Keratinocyte (primary cell): ENCODE data around the gene RPGRIP1. TPM values are rescaled to one million over a fixed set of nuclear protein-coding genes. Genes with fewer than 3 reads are reported as not detected.

ENCODE experiments used
- DNase-seq: peaks from one replicate; pipeline ENCODE4 v3.0.0-alpha.2; 2011; ENCODE audit warnings: low read depth, missing footprints, low spot score
- FAIRE-seq: peaks from 2 replicates; lab custom pipeline; 2011; peaks lifted over from hg19 to GRCh38; lab: Jason Lieb, UNC
- H2AFZ ChIP-seq: 2 replicates; pipeline ENCODE4 v1.6.0; 2012; ENCODE audit warnings: low read length, control low read depth, inconsistent platforms; ENCODE audit not compliant: control insufficient read depth
- H3K27ac ChIP-seq: 2 replicates; pipeline ENCODE4 v1.5.1; 2011; ENCODE audit warnings: low read length; ENCODE audit not compliant: control insufficient read depth, insufficient read depth
- H3K27me3 ChIP-seq: 3 replicates; pipeline ENCODE4 v1.6.0; 2011; ENCODE audit warnings: low read length; ENCODE audit not compliant: control insufficient read depth, insufficient read depth; ENCODE audit errors: extremely low read depth
- H3K36me3 ChIP-seq, 2 experiments: 2 replicates in 1 of 2; 3 replicates in 1 of 2; pipeline ENCODE4 v1.5.1; 2011; ENCODE audit warnings: low read length in 2 of 2, mild to moderate bottlenecking in 1 of 2; ENCODE audit not compliant: control insufficient read depth in 2 of 2, insufficient read depth in 2 of 2; ENCODE audit errors: extremely low read depth in 1 of 2
- H3K4me1 ChIP-seq: 3 replicates; pipeline ENCODE4 v1.5.1; 2011; ENCODE audit warnings: low read length; ENCODE audit not compliant: control insufficient read depth, insufficient read depth; ENCODE audit errors: extremely low read depth
- H3K4me2 ChIP-seq: 3 replicates; pipeline ENCODE4 v1.6.0; 2011; ENCODE audit warnings: low read depth, low read length; ENCODE audit not compliant: control insufficient read depth, insufficient read depth; ENCODE audit errors: extremely low read depth
- H3K4me3 ChIP-seq, 3 experiments: fragments of 200-600 bp in 1 of 3; sonication (generic) in 1 of 3; 2 replicates in 2 of 3; 3 replicates in 1 of 3; pipeline ENCODE4 v1.5.1; 2011 to 2016; ENCODE audit warnings: low read length in 3 of 3, mild to moderate bottlenecking in 3 of 3, control low read depth in 2 of 3, inconsistent platforms in 1 of 3, low read depth in 1 of 3, mixed read lengths in 1 of 3, mixed run types in 1 of 3, moderate library complexity in 1 of 3; ENCODE audit not compliant: control insufficient read depth in 2 of 3, insufficient read depth in 2 of 3; ENCODE audit errors: extremely low read depth in 1 of 3
- H3K79me2 ChIP-seq: 2 replicates; pipeline ENCODE4 v1.6.0; 2012; ENCODE audit warnings: low read length; ENCODE audit not compliant: control insufficient read depth, insufficient read depth
- H3K9ac ChIP-seq: 3 replicates; pipeline ENCODE4 v1.6.0; 2011; ENCODE audit warnings: low read length; ENCODE audit not compliant: control insufficient read depth, insufficient read depth; ENCODE audit errors: extremely low read depth
- H3K9me1 ChIP-seq: 3 replicates; pipeline ENCODE4 v1.6.0; 2011; ENCODE audit warnings: low read length; ENCODE audit not compliant: control insufficient read depth, insufficient read depth; ENCODE audit errors: extremely low read depth
- H3K9me3 ChIP-seq: 2 replicates; pipeline ENCODE4 v1.5.1; 2012; ENCODE audit warnings: low read depth, low read length; ENCODE audit not compliant: control insufficient read depth
- H4K20me1 ChIP-seq: 3 replicates; pipeline ENCODE4 v1.6.0; 2011; ENCODE audit warnings: low read length; ENCODE audit not compliant: control insufficient read depth, insufficient read depth; ENCODE audit errors: extremely low read depth
- EZH2 ChIP-seq: IDR thresholded peaks from one replicate; pipeline ENCODE4 v1.6.1; 2012; ENCODE audit warnings: inconsistent platforms, mild to moderate bottlenecking, low read length, moderate library complexity
- dilution Hi-C: fragments of 300-500 bp; cut with MboI; formaldehyde crosslinking; loops from one replicate; pipeline ENCODE4 v1.7.0; 2020; ENCODE audit warnings: low sequenced_read_pairs; ENCODE audit not compliant: extremely low pct_ligation_motif_present
- polyA plus RNA-seq, 5 experiments: library from polyadenylated mRNA; depleted of rRNA in 3 of 5; stranded (reverse) in 3 of 5; stranded (forward) in 1 of 5; unstranded in 1 of 5; fragments of >200 nt; gene quantifications; 1 replicate in 1 of 5; 2 replicates in 3 of 5; 3 replicates in 1 of 5; pipeline versions ENCODE4 v1.2.1 to v1.2.3, GENCODE V29; 2011 to 2012; ENCODE audit warnings: missing spikeins in 2 of 5, low read depth in 1 of 5, low replicate concordance in 1 of 5
- TF ChIP-seq, protein P1 (sequence below), 3 experiments: IDR thresholded peaks in 1 of 3; conservative IDR thresholded peaks in 1 of 3; optimal IDR thresholded peaks in 1 of 3; 2 replicates in 2 of 3; 3 replicates in 1 of 3; pipeline versions ENCODE3 to v1.5.1; 2011; ENCODE audit warnings: low read length in 3 of 3, mild to moderate bottlenecking in 3 of 3, moderate library complexity in 2 of 3, control low read depth in 1 of 3, inconsistent platforms in 1 of 3; ENCODE audit not compliant: insufficient read depth in 2 of 3; ENCODE audit errors: extremely low read depth in 1 of 3

Gene RPGRIP1
- polyA plus RNA-seq, 1 donor (not counting 4 experiments of a cell fraction or from before 2014, with no cell fraction given) = 0.07 TPM

DNA sequence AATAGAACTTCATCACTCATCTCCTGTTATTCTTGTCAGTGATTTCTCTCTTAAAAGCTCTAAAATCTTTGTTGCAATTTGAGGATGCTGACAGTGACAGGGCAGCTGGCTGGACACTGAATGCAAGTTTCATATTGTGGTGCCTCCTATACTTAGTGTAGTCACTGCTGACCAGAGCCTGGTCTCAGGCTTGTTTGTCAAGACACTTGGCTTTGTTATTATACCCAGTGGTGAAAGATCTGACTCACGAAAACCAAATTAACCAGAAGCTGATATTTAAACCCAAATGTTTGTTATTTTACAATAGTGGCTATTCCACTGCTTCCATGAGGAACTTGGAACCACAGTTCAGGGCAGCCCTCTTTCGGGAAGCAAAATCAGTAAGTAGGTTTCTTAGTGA is 42.8 kb downstream of the RPGRIP1 start:
- no peak overlapping the region for H3K9ac ChIP-seq
- TF ChIP-seq EZH2 = no peak
- TF ChIP-seq, protein P1, sequence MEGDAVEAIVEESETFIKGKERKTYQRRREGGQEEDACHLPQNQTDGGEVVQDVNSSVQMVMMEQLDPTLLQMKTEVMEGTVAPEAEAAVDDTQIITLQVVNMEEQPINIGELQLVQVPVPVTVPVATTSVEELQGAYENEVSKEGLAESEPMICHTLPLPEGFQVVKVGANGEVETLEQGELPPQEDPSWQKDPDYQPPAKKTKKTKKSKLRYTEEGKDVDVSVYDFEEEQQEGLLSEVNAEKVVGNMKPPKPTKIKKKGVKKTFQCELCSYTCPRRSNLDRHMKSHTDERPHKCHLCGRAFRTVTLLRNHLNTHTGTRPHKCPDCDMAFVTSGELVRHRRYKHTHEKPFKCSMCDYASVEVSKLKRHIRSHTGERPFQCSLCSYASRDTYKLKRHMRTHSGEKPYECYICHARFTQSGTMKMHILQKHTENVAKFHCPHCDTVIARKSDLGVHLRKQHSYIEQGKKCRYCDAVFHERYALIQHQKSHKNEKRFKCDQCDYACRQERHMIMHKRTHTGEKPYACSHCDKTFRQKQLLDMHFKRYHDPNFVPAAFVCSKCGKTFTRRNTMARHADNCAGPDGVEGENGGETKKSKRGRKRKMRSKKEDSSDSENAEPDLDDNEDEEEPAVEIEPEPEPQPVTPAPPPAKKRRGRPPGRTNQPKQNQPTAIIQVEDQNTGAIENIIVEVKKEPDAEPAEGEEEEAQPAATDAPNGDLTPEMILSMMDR (optimal IDR thresholded peaks at IDR 0.05 in 1 of 3, IDR thresholded peaks at IDR 0.05 in 1 of 3, conservative IDR thresholded peaks at IDR 0.05 in 1 of 3; ENCODE audit: extremely low read depth in 1 of 3, insufficient read depth in 2 of 3, low read length in 3 of 3) = no peak
- no peaks in the 10 kb centered on the region for H3K36me3 ChIP-seq
- H4K20me1 ChIP-seq = no peaks in the 10 kb centered on the region
- H3K4me3 ChIP-seq = no peak overlapping the region
- DNase-seq = no peak
- no peaks in the 10 kb centered on the region for H3K27me3 ChIP-seq
- no peak for FAIRE-seq
- H3K4me2 ChIP-seq = no peak overlapping the region
- H3K27ac ChIP-seq = no peak overlapping the region
- dilution Hi-C loops = no loop called here
- H3K9me1 ChIP-seq = no peaks in the 10 kb centered on the region
- no peak overlapping the region for H2AFZ ChIP-seq
- no peaks in the 10 kb centered on the region for H3K9me3 ChIP-seq
- H3K4me1 ChIP-seq = no peaks in the 10 kb centered on the region
- H3K79me2 ChIP-seq = no peaks in the 10 kb centered on the region

DNA sequence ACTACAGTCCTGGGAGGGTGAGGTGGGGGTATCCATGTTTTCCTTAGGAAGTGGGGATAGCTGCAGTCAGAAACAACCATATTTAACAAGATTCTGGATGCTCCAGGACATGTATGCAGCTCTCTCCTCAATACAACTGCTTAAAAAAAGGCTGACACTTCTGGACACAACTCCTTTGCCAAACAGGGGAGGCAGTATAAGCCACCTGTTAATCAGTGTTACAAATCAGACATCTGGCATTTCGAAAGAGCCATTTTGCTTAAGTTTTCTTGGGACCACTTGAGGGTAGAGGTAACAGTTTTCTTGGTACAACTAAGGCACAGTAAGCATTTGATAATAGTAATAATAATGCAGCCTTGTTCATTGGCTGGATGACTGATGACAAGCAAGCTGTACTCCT is 47.1 kb downstream of the RPGRIP1 start:
- H3K9me3 ChIP-seq = no peaks in the 10 kb centered on the region
- H3K4me2 ChIP-seq = no peak overlapping the region
- H3K27me3 ChIP-seq = no peaks in the 10 kb centered on the region
- H3K4me3 ChIP-seq = no peak overlapping the region
- no peak for FAIRE-seq
- DNase-seq = no peak
- H3K79me2 ChIP-seq = no peaks in the 10 kb centered on the region
- H3K9me1 ChIP-seq = no peaks in the 10 kb centered on the region
- no peak overlapping the region for H3K27ac ChIP-seq
- TF ChIP-seq, protein P1 (optimal IDR thresholded peaks at IDR 0.05 in 1 of 3, IDR thresholded peaks at IDR 0.05 in 1 of 3, conservative IDR thresholded peaks at IDR 0.05 in 1 of 3; ENCODE audit: extremely low read depth in 1 of 3, insufficient read depth in 2 of 3, low read length in 3 of 3) = no peak
- TF ChIP-seq EZH2 = no peak
- H4K20me1 ChIP-seq = no peaks in the 10 kb centered on the region
- H3K36me3 ChIP-seq = no peaks in the 10 kb centered on the region
- no peaks in the 10 kb centered on the region for H3K4me1 ChIP-seq
- no peak overlapping the region for H3K9ac ChIP-seq
- dilution Hi-C loops = no loop called here
- H2AFZ ChIP-seq = no peak overlapping the region

Other genes with a start within 250 kb of the RPGRIP1 start
- gene TPPP2, start 249.9 kb upstream of the RPGRIP1 start, polyA plus RNA-seq = not detected in 3 replicates
- not detected in 3 replicates for gene RNASE13, start 245.3 kb upstream of the RPGRIP1 start, polyA plus RNA-seq
- gene RNASE7, start 237.7 kb upstream of the RPGRIP1 start, polyA plus RNA-seq = 17.4 to 36.6 TPM (median 19.0 TPM) in 3 replicates
- not detected in 3 replicates for gene RNASE8, start 222.3 kb upstream of the RPGRIP1 start, polyA plus RNA-seq
- gene ARHGEF40, start 209.8 kb upstream of the RPGRIP1 start, polyA plus RNA-seq = 8.7 to 14.4 TPM (median 11.9 TPM) in 3 replicates
- 23.1 to 35.3 TPM (median 24.8 TPM) in 3 replicates for gene ZNF219, start 181.4 kb upstream of the RPGRIP1 start, polyA plus RNA-seq
- gene TMEM253, start 179.0 kb upstream of the RPGRIP1 start, polyA plus RNA-seq = 1.1 to 1.4 TPM (median 1.3 TPM) in 3 replicates
- not detected in 3 replicates for gene OR5AU1, start 124.0 kb upstream of the RPGRIP1 start, polyA plus RNA-seq
- 624 to 871 TPM (median 786 TPM) in 3 replicates for gene HNRNPC, start 10.6 kb upstream of the RPGRIP1 start, polyA plus RNA-seq
- gene SUPT16H, start 103.9 kb downstream of the RPGRIP1 start, polyA plus RNA-seq = 49.2 to 79.4 TPM (median 54.3 TPM) in 3 replicates
- gene CHD8, start 176.0 kb downstream of the RPGRIP1 start, polyA plus RNA-seq = 21.0 to 24.7 TPM (median 23.3 TPM) in 3 replicates
- 12.4 to 18.3 TPM (median 17.7 TPM) in 3 replicates for gene RAB2B, start 196.9 kb downstream of the RPGRIP1 start, polyA plus RNA-seq
- 85.4 to 111 TPM (median 94.6 TPM) in 3 replicates for gene TOX4, start 197.1 kb downstream of the RPGRIP1 start, polyA plus RNA-seq
- gene METTL3, start 231.3 kb downstream of the RPGRIP1 start, polyA plus RNA-seq = 66.5 to 99.7 TPM (median 96.0 TPM) in 3 replicates
- gene SALL2, start 246.3 kb downstream of the RPGRIP1 start, polyA plus RNA-seq = 0.44 to 0.84 TPM (median 0.64 TPM) in 3 replicates